T-helper 2 cell treated with Interferon-gamma antibody and Interleukin-4, amounts not matched to agents 5 μg/mL and 100 μg/mL, for 36 hours (primary cell): Measurements from ENCODE around the gene TAOK3.
"Not testable (repeated sequence)": the region's sequence is repeated elsewhere in the genome, so short reads cannot be mapped to it uniquely, and the experiment has no call there.

Experiments used
- DNase-seq: peaks from one replicate; pipeline ENCODE4 v3.0.0; 2021; ENCODE audit warnings: low spot score
- H3K27ac Mint-ChIP-seq: one replicate; pipeline ENCODE4 v1.8.0; 2021; ENCODE audit warnings: mild to moderate bottlenecking, mixed read lengths
- H3K27me3 Mint-ChIP-seq: one replicate; pipeline ENCODE4 v1.8.0; 2021; ENCODE audit warnings: low read depth, mixed read lengths
- H3K36me3 Mint-ChIP-seq: one replicate; pipeline ENCODE4 v1.8.0; 2021; ENCODE audit warnings: low read depth, mixed read lengths
- H3K4me1 Mint-ChIP-seq: one replicate; pipeline ENCODE4 v1.8.0; 2021; ENCODE audit warnings: low read depth, mixed read lengths
- H3K4me3 Mint-ChIP-seq: one replicate; pipeline ENCODE4 v1.8.0; 2022; ENCODE audit warnings: mild to moderate bottlenecking, moderate library complexity, mixed read lengths
- H3K9me3 Mint-ChIP-seq: one replicate; pipeline ENCODE4 v1.8.0; 2021; ENCODE audit warnings: mixed read lengths

TAOK3 gene

GRCh38 chr12:118315821-118316220 is 56.9 kb downstream of the TAOK3 start:
- no peak overlapping the region for H3K4me3 Mint-ChIP-seq
- peaks cover 18% of the 10 kb centered on the region for H3K4me1 Mint-ChIP-seq
- no peaks in the 10 kb centered on the region for H3K27me3 Mint-ChIP-seq
- no peak for DNase-seq
- peaks cover 20% of the 10 kb centered on the region for H3K36me3 Mint-ChIP-seq
- H3K27ac Mint-ChIP-seq = peak overlapping the region; percentile 9
- H3K9me3 Mint-ChIP-seq = no peaks in the 10 kb centered on the region

- H3K27ac Mint-ChIP-seq = peak overlapping the region; percentile 76
- H3K9me3 Mint-ChIP-seq = no peaks in the 10 kb centered on the region
- peaks cover 26% of the 10 kb centered on the region for H3K4me1 Mint-ChIP-seq
- H3K36me3 Mint-ChIP-seq = peaks cover 11% of the 10 kb centered on the region
- no peak for DNase-seq
- peak overlapping the region; percentile 34 for H3K4me3 Mint-ChIP-seq
- no peaks in the 10 kb centered on the region for H3K27me3 Mint-ChIP-seq
Measured at GRCh38 chr12:118312578-118312977, 60.1 kb downstream of the TAOK3 start.

- peaks cover 11% of the 10 kb centered on the region for H3K36me3 Mint-ChIP-seq
- no peak overlapping the region for H3K27ac Mint-ChIP-seq
- H3K4me3 Mint-ChIP-seq = no peak overlapping the region
- no peaks in the 10 kb centered on the region for H3K9me3 Mint-ChIP-seq
- peaks cover 33% of the 10 kb centered on the region for H3K4me1 Mint-ChIP-seq
- DNase-seq = no peak
- no peaks in the 10 kb centered on the region for H3K27me3 Mint-ChIP-seq
Measured at GRCh38 chr12:118311666-118312065, 61.0 kb downstream of the TAOK3 start.

GRCh38 chr12:118310320-118310719 is 62.4 kb downstream of the TAOK3 start:
- Mint-ChIP-seq H3K27me3 (no peaks in the 10 kb centered on the region), H3K27ac (no peak overlapping the region), H3K9me3 (no peaks in the 10 kb centered on the region), H3K4me3 (no peak overlapping the region), H3K4me1 (peaks cover 29% of the 10 kb centered on the region), H3K36me3 (peaks cover 6% of the 10 kb centered on the region)
- DNase-seq = no peak

- H3K4me1 Mint-ChIP-seq = peaks cover 27% of the 10 kb centered on the region
- not testable (repeated sequence) for H3K27me3 Mint-ChIP-seq, H3K9me3 Mint-ChIP-seq, H3K36me3 Mint-ChIP-seq, H3K27ac Mint-ChIP-seq, DNase-seq
- H3K4me3 Mint-ChIP-seq = peak overlapping the region; percentile 32
Measured at GRCh38 chr12:118308006-118308405, 64.7 kb downstream of the TAOK3 start.

- Mint-ChIP-seq H3K9me3 (no peaks in the 10 kb centered on the region), H3K4me3 (peak overlapping the region; percentile 73), H3K4me1 (peaks cover 27% of the 10 kb centered on the region), H3K27me3 (no peaks in the 10 kb centered on the region), H3K27ac (peak overlapping the region; percentile 62), H3K36me3 (peaks cover 3% of the 10 kb centered on the region)
- peak; percentile 53 for DNase-seq
Measured at GRCh38 chr12:118307069-118307954, 65.4 kb downstream of the TAOK3 start.

GRCh38 chr12:118304093-118304492 is 68.6 kb downstream of the TAOK3 start:
- Mint-ChIP-seq H3K27ac (no peak overlapping the region), H3K4me3 (no peak overlapping the region)

GRCh38 chr12:118302053-118302452 is 70.7 kb downstream of the TAOK3 start:
- Mint-ChIP-seq H3K27ac (no peak overlapping the region), H3K4me3 (no peak overlapping the region), H3K4me1 (peaks cover 19% of the 10 kb centered on the region), H3K9me3 (no peaks in the 10 kb centered on the region), H3K36me3 (no peaks in the 10 kb centered on the region), H3K27me3 (no peaks in the 10 kb centered on the region)
- no peak for DNase-seq

More at GRCh38 chr12:118304093-118304492, 68.6 kb downstream of the TAOK3 start:
- H3K27me3 Mint-ChIP-seq = no peaks in the 10 kb centered on the region
- H3K4me1 Mint-ChIP-seq = peaks cover 29% of the 10 kb centered on the region
- no peaks in the 10 kb centered on the region for H3K9me3 Mint-ChIP-seq
- DNase-seq = no peak
- H3K36me3 Mint-ChIP-seq = no peaks in the 10 kb centered on the region

- no peak for DNase-seq
- Mint-ChIP-seq H3K27me3 (no peaks in the 10 kb centered on the region), H3K36me3 (no peaks in the 10 kb centered on the region), H3K4me1 (peaks cover 17% of the 10 kb centered on the region), H3K27ac (no peak overlapping the region), H3K4me3 (no peak overlapping the region), H3K9me3 (no peaks in the 10 kb centered on the region)
Measured at GRCh38 chr12:118299791-118300460, 72.8 kb downstream of the TAOK3 start.

DNA sequence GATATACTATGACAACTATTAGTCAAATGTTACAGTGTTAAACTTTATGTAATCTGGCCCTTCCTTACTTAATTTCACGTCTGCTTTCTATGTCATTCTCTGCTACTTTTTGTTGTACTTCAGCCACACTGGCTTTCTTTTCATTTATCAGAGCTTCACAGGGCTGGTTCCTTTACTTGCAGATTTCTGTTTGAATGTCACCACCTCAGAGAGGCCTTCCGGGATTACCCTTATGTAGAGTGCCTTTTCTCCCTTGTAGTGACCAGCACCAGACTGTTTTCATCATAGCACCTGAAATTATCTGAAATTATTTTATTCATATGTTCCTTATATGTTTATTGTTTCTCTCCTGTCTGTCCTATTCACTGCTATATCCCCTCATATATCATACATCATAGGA is 75.4 kb downstream of the TAOK3 start:
- Mint-ChIP-seq H3K27ac (no peak overlapping the region), H3K4me3 (no peak overlapping the region), H3K4me1 (peaks cover 7% of the 10 kb centered on the region), H3K27me3 (no peaks in the 10 kb centered on the region), H3K36me3 (peaks cover 5% of the 10 kb centered on the region), H3K9me3 (no peaks in the 10 kb centered on the region)
- no peak for DNase-seq

DNA sequence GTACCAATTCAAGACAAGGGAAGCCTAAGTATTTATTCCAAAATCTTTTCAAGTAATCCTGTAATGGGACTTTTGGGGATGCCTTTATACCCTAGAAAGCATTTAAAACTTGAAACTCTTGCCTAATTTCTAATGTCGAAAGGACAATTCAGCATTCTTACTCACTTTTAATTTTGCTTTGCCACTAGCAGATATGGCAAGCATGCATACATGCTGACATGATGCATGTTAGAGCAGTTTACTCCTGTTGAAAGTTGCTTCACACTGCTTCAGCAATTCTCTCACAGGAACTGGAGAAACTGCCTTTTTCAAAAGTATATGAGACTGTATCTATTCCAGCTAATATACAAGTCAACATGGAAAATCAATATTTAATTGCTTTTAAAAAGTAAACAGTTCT is 79.9 kb downstream of the TAOK3 start:
- no peak for DNase-seq
- Mint-ChIP-seq H3K4me3 (no peak overlapping the region), H3K36me3 (peaks cover 7% of the 10 kb centered on the region), H3K4me1 (no peaks in the 10 kb centered on the region), H3K9me3 (no peaks in the 10 kb centered on the region), H3K27me3 (no peaks in the 10 kb centered on the region), H3K27ac (no peak overlapping the region)

DNA sequence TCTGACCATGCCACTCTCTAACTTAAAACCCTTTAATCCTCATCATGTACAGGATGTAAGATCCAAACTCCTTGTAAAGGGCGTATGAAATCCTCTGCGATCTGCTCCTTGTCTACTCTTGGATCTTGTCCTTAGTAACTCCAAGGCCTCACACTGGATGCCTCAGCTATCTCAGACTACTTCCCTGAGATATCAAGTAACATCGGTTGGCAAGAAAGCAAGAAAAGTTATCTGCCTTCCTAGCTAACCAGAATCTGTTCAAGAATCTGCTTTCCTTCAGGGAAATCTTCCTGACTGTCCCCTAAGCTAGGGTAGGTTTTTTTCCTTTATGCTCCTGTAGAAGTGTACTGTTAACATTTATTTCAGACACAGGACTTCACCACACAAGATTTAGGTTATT is 82.6 kb downstream of the TAOK3 start:
- Mint-ChIP-seq H3K9me3 (no peaks in the 10 kb centered on the region), H3K36me3 (peaks cover 9% of the 10 kb centered on the region), H3K4me1 (no peaks in the 10 kb centered on the region), H3K4me3 (no peak overlapping the region), H3K27me3 (no peaks in the 10 kb centered on the region), H3K27ac (no peak overlapping the region)
- no peak for DNase-seq

GRCh38 chr12:118288174-118288573 is 84.5 kb downstream of the TAOK3 start:
- Mint-ChIP-seq H3K27me3 (no peaks in the 10 kb centered on the region), H3K27ac (no peak overlapping the region), H3K4me1 (no peaks in the 10 kb centered on the region), H3K36me3 (peaks cover 9% of the 10 kb centered on the region), H3K9me3 (no peaks in the 10 kb centered on the region), H3K4me3 (no peak overlapping the region)
- DNase-seq = no peak

DNA sequence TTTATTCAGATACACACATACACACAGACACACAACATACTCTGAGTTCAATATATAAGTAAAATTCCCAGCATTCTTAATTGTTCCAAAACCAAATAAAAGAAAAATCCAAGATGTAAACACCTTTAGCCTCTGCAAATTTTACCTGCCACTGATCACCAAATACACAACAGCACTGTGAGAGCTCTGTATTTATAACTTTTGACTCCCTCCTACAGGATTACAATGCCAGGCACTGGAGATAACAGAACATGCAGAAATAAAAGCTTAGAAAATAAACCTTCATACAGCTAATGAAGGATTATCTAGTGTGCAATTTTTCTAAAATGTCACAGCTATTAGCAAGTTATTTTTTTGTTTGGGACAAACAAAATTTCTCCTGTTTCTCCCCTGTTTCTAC is 85.0 kb downstream of the TAOK3 start:
- H3K4me3 Mint-ChIP-seq = no peak overlapping the region
- H3K36me3 Mint-ChIP-seq = peaks cover 10% of the 10 kb centered on the region
- H3K27me3 Mint-ChIP-seq = no peaks in the 10 kb centered on the region
- H3K27ac Mint-ChIP-seq = no peak overlapping the region
- DNase-seq = no peak
- no peaks in the 10 kb centered on the region for H3K4me1 Mint-ChIP-seq
- H3K9me3 Mint-ChIP-seq = no peaks in the 10 kb centered on the region
